NCI-H1930 (cell line): ENCODE results near the gene PRSS48.
A peak's percentile ranks its signal among the peaks of the same experiment; 100 is the strongest.
"Not testable (repeated sequence)": the region's sequence is repeated elsewhere in the genome, so short reads cannot be mapped to it uniquely, and the experiment has no call there.

ENCODE experiments used
- DNase-seq, 2 experiments: peaks; one replicate each; lab custom pipeline; 2025; lab: John Stamatoyannopoulos, UW

Gene PRSS48

GRCh38 chr4:151318307-151319006 lies 41.5 kb downstream of the PRSS48 start:
- no peak for DNase-seq

DNA sequence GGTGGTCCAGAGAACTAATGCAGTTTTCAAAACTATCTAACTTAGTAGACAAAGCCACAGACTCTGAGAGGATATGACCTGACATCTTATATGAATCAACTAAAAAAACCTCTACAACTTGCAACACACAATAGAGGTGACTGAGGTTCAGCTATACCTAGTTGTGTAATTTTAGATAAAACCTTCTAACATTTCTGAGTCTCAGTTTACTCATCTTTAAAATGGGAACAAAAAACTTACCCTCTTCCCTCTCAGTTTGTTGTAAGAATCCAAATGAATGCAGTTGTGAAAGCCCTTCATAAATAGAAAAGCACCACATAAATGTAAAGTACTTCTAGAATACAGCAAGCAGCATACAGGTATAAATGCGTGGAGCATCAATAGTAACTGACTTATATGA lies 42.5 kb downstream of the PRSS48 start:
- DNase-seq, result no peak

DNA sequence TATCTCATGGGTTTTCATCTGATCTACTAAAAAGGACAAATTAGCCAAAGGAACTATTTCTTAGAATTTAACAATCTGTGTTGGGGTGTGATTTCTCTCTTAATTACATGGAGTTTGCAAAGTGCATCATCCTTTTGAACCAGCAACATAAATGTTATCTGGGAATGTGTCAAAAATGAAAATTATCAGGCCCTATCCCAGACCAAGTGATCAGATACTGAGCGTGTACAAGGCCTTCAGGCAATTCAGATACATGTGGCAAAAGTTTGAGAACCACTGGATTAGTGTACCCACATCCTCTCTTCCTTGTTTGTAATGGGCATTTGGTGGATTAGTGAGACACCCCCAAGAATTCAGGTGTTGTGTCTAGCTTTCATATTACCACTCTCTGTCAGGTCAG lies 44.6 kb downstream of the PRSS48 start:
- no peak for DNase-seq

GRCh38 chr4:151322161-151322560 lies 45.2 kb downstream of the PRSS48 start:
- DNase-seq, result not testable (repeated sequence)

- DNase-seq, result no peak
Measured at GRCh38 chr4:151322570-151322969, 45.6 kb downstream of the PRSS48 start.

DNA sequence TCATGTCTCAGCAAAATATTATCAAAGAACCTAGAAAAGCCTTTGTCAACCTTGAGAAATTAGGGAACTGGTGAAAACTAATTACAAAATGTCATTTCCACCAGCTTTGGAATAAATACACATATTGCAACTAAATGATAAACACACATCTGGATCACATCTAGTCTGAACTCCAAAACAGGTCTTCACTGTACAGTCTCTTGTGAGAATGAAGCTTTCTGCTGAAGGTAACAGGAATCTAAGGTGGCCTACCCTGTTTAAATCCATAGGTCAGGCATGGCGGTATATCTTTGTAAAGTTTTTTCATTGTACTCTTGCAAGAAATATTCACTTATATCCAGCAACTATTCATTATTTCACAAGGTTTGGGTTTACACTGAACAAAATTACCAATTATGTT lies 46.7 kb downstream of the PRSS48 start:
- no peak for DNase-seq

DNA sequence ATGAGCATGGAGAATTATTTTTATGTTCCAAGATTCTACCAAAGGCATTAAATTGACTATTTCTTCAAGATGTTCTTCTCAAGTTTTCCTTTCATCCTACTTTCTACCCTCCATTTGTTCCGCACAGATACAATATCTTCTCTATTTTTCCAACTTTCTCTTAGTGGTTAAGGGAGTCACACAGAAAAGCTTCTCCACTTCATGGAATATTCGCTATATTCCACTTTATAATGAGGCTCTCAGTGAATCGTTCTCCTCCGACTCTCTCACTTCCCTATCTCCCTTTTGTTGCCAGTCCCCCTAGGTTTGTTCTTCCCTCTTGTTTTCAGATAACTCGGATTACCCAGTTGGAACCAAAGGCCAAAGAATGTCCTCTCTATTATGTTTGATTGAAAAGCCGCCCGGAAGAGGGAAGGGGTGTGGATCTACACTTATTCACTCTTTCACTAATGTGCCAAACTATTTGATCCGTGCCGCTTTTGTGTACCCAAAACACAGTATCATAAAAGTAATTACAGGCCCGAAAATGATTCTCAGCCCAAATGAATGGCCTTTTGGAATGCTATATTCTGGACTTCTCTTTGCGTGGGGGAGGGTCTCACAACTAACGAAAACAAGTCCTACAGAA lies 47.3 kb downstream of the PRSS48 start:
- DNase-seq, result no peak

- DNase-seq, result peak in 1 of 2 experiments; percentile 6
Measured at GRCh38 chr4:151324752-151325110, 47.8 kb downstream of the PRSS48 start.

- peak in 1 of 2 experiments; percentile 2 for DNase-seq
Measured at GRCh38 chr4:151325111-151325948, 48.4 kb downstream of the PRSS48 start, which contains the start of gene SH3D19. Gene SH3D19, minus strand, starts transcription at chr4:151325605. Its CDS starts 253 bp downstream, at chr4:151325352.

DNA sequence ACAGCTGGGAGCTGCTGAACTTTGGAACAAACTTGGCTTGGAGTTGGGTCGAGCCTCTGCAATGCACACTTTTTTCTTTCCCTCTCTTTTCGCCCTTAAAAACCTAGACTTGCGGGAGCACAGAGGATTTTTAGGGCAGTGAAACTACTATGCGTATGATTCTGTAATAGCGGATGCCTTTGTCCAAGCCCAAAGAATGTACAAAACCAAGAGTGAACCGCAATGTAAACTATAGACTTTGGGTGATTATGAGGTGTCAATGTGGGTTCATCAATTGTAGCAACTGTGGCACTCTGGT lies 48.9 kb downstream of the PRSS48 start:
- no peak for DNase-seq

- DNase-seq, result no peak
Measured at GRCh38 chr4:151329217-151330007, 52.5 kb downstream of the PRSS48 start.

DNA sequence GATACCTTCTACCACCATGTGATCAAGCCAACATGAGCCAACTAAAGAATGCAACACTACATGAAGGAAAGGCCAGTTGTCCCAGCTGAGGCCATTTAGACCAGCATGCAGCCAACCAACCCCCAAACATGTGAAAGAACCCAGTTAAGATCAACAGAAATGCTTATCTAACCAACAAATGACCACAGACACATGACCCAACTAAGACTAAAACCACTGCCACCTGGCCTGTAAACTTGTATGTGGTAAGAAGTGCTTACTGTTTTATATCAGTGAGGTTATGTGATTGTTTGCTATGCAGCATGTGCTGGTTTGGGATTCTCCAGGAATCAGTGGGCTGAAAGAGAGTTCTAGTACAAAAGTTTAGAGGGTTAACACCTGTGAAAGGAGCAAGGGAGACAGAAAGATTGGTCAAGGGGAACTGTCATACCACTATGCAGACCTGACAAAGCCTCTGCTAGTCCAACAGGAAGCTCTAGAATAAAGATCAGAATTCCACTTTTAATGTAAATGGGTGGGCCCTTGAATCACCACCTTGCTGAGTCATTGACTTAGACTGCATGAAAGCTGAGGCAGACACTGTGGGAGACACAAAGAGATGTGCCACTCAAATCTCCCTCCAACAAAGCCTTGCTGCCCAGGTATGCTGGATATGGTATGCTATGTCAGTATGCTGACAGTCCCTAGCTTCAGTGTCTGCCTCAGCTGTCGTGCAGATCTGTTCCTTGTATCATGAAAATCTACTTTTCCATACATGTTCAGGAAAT lies 54.5 kb downstream of the PRSS48 start:
- no peak for DNase-seq

- no peak for DNase-seq
Measured at GRCh38 chr4:151339467-151339866, 62.5 kb downstream of the PRSS48 start.

DNA sequence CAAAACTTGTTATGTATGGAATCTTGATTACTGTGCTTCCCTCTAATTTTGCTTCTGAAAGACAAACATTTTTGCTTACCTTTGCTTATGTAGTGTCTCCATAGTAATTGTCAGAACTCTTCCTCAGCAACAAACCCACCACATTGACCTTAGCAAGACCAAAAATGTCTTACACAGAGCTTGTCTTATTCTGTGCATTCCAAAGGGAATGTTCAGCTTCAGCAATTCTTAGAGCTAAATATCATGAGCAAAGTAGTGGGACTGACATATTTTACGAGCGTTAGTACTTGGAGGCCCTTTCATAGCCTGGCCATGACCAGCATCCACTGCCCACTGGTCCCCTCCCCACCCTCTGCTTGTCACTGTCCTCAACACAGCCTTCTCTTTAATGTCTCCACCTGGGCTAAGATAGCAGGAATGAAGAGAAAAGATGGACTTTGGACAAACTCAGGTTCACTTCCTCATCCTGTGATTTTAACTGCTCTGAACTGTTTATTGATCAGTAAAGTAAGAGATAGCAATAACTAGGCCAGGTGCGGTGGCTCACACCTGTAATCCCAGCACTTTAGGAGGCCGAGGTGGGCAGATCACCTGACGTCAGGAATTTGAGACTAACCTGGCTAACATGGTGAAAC lies 63.9 kb downstream of the PRSS48 start:
- no peak for DNase-seq
